H1 (cell line): ENCODE data around the gene HDAC7. TPM values are rescaled to one million over a fixed set of nuclear protein-coding genes. Genes with fewer than 3 reads are reported as not detected.

Source experiments
- CTCF ChIA-PET: fragments of 300-600 bp; sonication (Branson Sonifier 250); formaldehyde crosslinking; loops from one replicate; lab custom pipeline; 2021; ENCODE audit not compliant: partially characterized antibody; lab: Charles Lee
- POLR2A ChIA-PET: fragments of 300-600 bp; sonication (Branson Sonifier 250); formaldehyde crosslinking; loops from one replicate; lab custom pipeline; 2021; ENCODE audit warnings: inconsistent platforms; ENCODE audit not compliant: partially characterized antibody; lab: Charles Lee
- DNase-seq, 2 experiments: peaks; one replicate each; pipeline versions ENCODE4 v3.0.0 to v3.0.0-alpha.2; 2010 to 2022; ENCODE audit warnings: low spot score in 2 of 2, low read depth in 1 of 2, mixed read lengths in 1 of 2
- FAIRE-seq: peaks from 2 replicates; lab custom pipeline; 2011; peaks lifted over from hg19 to GRCh38; lab: Jason Lieb, UNC
- H2AFZ ChIP-seq: 2 replicates; pipeline ENCODE4 v1.8.1; 2012; ENCODE audit warnings: low read length, inconsistent platforms
- H2AK5ac ChIP-seq: 2 replicates; pipeline ENCODE4 v1.6.1; 2013; ENCODE audit warnings: low read depth, low read length
- H2BK120ac ChIP-seq: replicated peaks from 2 replicates; pipeline ENCODE3; 2013; ENCODE audit warnings: low read depth, low read length, inconsistent platforms
- H2BK12ac ChIP-seq: 2 replicates; pipeline ENCODE4 v1.6.1; 2013; ENCODE audit warnings: low read depth, low read length
- H2BK15ac ChIP-seq: 2 replicates; pipeline ENCODE4 v1.6.1; 2013; ENCODE audit warnings: low read length
- H2BK20ac ChIP-seq: 2 replicates; pipeline ENCODE4 v1.6.1; 2013; ENCODE audit warnings: low read length
- H2BK5ac ChIP-seq: 2 replicates; pipeline ENCODE4 v1.6.1; 2013; ENCODE audit warnings: low read depth, low read length
- H3K14ac ChIP-seq: 2 replicates; pipeline ENCODE4 v1.6.1; 2013; ENCODE audit warnings: inconsistent platforms; ENCODE audit not compliant: insufficient read length
- H3K18ac ChIP-seq: 2 replicates; pipeline ENCODE4 v1.6.1; 2013; ENCODE audit warnings: low read length; ENCODE audit errors: extremely low read depth
- H3K23ac ChIP-seq: 2 replicates; pipeline ENCODE4 v1.6.1; 2013; ENCODE audit warnings: inconsistent platforms; ENCODE audit not compliant: insufficient read length
- H3K23me2 ChIP-seq: 2 replicates; pipeline ENCODE4 v1.6.1; 2013; ENCODE audit warnings: low read depth, low read length
- H3K27ac ChIP-seq: 2 replicates; pipeline ENCODE4 v1.6.1; 2011; ENCODE audit warnings: low read depth, low read length, inconsistent platforms
- H3K27me3 ChIP-seq, 4 experiments: replicated peaks in 1 of 4; 1 replicate in 1 of 4; 2 replicates in 3 of 4; pipeline versions ENCODE4 v1.6.1 to v1.8.1; 2011 to 2013; ENCODE audit warnings: low read length in 3 of 4, mild to moderate bottlenecking in 3 of 4, inconsistent platforms in 2 of 4, mixed read lengths in 2 of 4, moderate library complexity in 1 of 4; ENCODE audit not compliant: control insufficient read depth in 3 of 4, insufficient read depth in 3 of 4; ENCODE audit errors: extremely low read depth in 1 of 4
- H3K36me3 ChIP-seq, 4 experiments: 2 replicates each; pipeline versions ENCODE4 v1.6.1 to v1.8.1; 2011 to 2013; ENCODE audit warnings: mild to moderate bottlenecking in 4 of 4, low read length in 3 of 4, moderate library complexity in 2 of 4, control low read depth in 1 of 4, inconsistent platforms in 1 of 4; ENCODE audit not compliant: insufficient read depth in 4 of 4, control insufficient read depth in 2 of 4
- H3K4ac ChIP-seq: replicated peaks from 2 replicates; pipeline ENCODE3; 2013; ENCODE audit warnings: low read length, low read depth, mixed read lengths, inconsistent platforms; ENCODE audit not compliant: insufficient read length
- H3K4me1 ChIP-seq, 4 experiments: replicated peaks in 1 of 4; 1 replicate in 1 of 4; 2 replicates in 3 of 4; pipeline versions ENCODE4 v1.6.1 to v1.8.1; 2011 to 2013; ENCODE audit warnings: low read length in 3 of 4, inconsistent platforms in 2 of 4, mixed read lengths in 1 of 4; ENCODE audit not compliant: insufficient read depth in 4 of 4, control insufficient read depth in 3 of 4
- H3K4me2 ChIP-seq, 2 experiments: 2 replicates each; pipeline versions ENCODE4 v1.6.1 to v1.8.1; 2011 to 2013; ENCODE audit warnings: low read depth in 2 of 2, low read length in 2 of 2, control low read depth in 1 of 2, inconsistent platforms in 1 of 2, mild to moderate bottlenecking in 1 of 2; ENCODE audit not compliant: insufficient read depth in 1 of 2
- H3K4me3 ChIP-seq, 4 experiments: fragments of 200-600, 300-600 bp in 1 of 4; sonication (generic), shearing (Covaris generic), sonication (Bioruptor Twin) in 1 of 4; 2 replicates each; pipeline versions ENCODE4 v1.5.1 to v1.8.1; 2011 to 2016; ENCODE audit warnings: low read length in 4 of 4, low read depth in 3 of 4, control low read depth in 2 of 4, inconsistent platforms in 2 of 4, mild to moderate bottlenecking in 2 of 4, mixed read lengths in 1 of 4, moderate library complexity in 1 of 4; ENCODE audit not compliant: insufficient read depth in 2 of 4; ENCODE audit errors: extremely low read depth in 1 of 4
- H3K56ac ChIP-seq: replicated peaks from 2 replicates; pipeline ENCODE3; 2013; ENCODE audit warnings: low read depth, mild to moderate bottlenecking, mixed read lengths, low read length, inconsistent platforms; ENCODE audit not compliant: insufficient read length
- H3K79me1 ChIP-seq: 2 replicates; pipeline ENCODE4 v1.6.1; 2013; ENCODE audit warnings: low read depth, low read length, control low read depth
- H3K79me2 ChIP-seq, 2 experiments: 2 replicates each; pipeline versions ENCODE4 v1.6.1 to v1.8.1; 2012 to 2013; ENCODE audit warnings: low read length in 2 of 2, mild to moderate bottlenecking in 2 of 2, inconsistent platforms in 1 of 2; ENCODE audit not compliant: insufficient read depth in 2 of 2, control insufficient read depth in 1 of 2
- H3K9ac ChIP-seq, 4 experiments: replicated peaks in 1 of 4; 1 replicate in 1 of 4; 2 replicates in 3 of 4; pipeline versions ENCODE4 v1.6.1 to v1.8.1; 2011 to 2013; ENCODE audit warnings: low read depth in 3 of 4, low read length in 3 of 4, control low read depth in 2 of 4, mild to moderate bottlenecking in 2 of 4, moderate library complexity in 2 of 4, inconsistent platforms in 1 of 4; ENCODE audit errors: extremely low read depth in 1 of 4
- H3K9me3 ChIP-seq, 2 experiments: 2 replicates each; pipeline versions ENCODE4 v1.6.1 to v1.8.1; 2012 to 2013; ENCODE audit warnings: mild to moderate bottlenecking in 2 of 2, moderate library complexity in 2 of 2, control low read depth in 1 of 2, inconsistent platforms in 1 of 2, low read depth in 1 of 2, low read length in 1 of 2, mixed read lengths in 1 of 2; ENCODE audit not compliant: insufficient read depth in 2 of 2
- H4K20me1 ChIP-seq, 2 experiments: replicated peaks in 1 of 2; 2 replicates each; pipeline versions ENCODE3 to v1.8.1; 2011 to 2013; ENCODE audit warnings: inconsistent platforms in 2 of 2, low read length in 2 of 2, mild to moderate bottlenecking in 1 of 2; ENCODE audit not compliant: insufficient read depth in 2 of 2, control insufficient read depth in 1 of 2
- H4K5ac ChIP-seq: 2 replicates; pipeline ENCODE4 v1.6.1; 2013; ENCODE audit warnings: low read length, low read depth, mixed read lengths, inconsistent platforms; ENCODE audit not compliant: insufficient read length
- H4K8ac ChIP-seq: 2 replicates; pipeline ENCODE4 v1.8.0; 2013; ENCODE audit warnings: mild to moderate bottlenecking, moderate library complexity, low read length, inconsistent platforms; ENCODE audit not compliant: insufficient read depth; ENCODE audit errors: extremely low read depth
- H4K91ac ChIP-seq: replicated peaks from 2 replicates; pipeline ENCODE3; 2013; ENCODE audit warnings: low read length, mixed read lengths, inconsistent platforms; ENCODE audit not compliant: insufficient read length
- BCL11A ChIP-seq, 2 experiments: IDR thresholded peaks; one replicate each; pipeline ENCODE4 v1.6.1; 2011; ENCODE audit warnings: low read depth in 2 of 2, low read length in 2 of 2, mild to moderate bottlenecking in 2 of 2
- SIN3A ChIP-seq, 2 experiments: IDR thresholded peaks in 1 of 2; conservative IDR thresholded peaks in 1 of 2; 2 replicates each; pipeline ENCODE4 v1.6.1; 2011 to 2012; ENCODE audit warnings: low read length in 2 of 2, improper control_type of control experiment in 1 of 2, low read depth in 1 of 2, mild to moderate bottlenecking in 1 of 2
- TAF1 ChIP-seq: IDR thresholded peaks from 2 replicates; pipeline ENCODE4 v1.6.1; 2011; ENCODE audit warnings: mild to moderate bottlenecking, low read depth, low read length
- TBP ChIP-seq: IDR thresholded peaks from 2 replicates; pipeline ENCODE4 v1.6.1; 2011; ENCODE audit warnings: low read depth, low read length, improper control_type of control experiment
- TEAD4 ChIP-seq: IDR thresholded peaks from 2 replicates; pipeline ENCODE4 v1.6.1; 2012; ENCODE audit warnings: low read depth, low read length, inconsistent platforms, mixed read lengths
- YY1 ChIP-seq: IDR thresholded peaks from 2 replicates; pipeline ENCODE4 v1.6.1; 2011; ENCODE audit warnings: low read depth, mild to moderate bottlenecking, low read length
- ZNF274 ChIP-seq: IDR thresholded peaks from 2 replicates; pipeline ENCODE4 v1.7.0; 2012; ENCODE audit warnings: low read length, borderline replicate concordance; ENCODE audit errors: extremely low read depth
- WGBS, 2 experiments: shearing (Covaris generic) in 1 of 2; methylation state at CpG; one replicate each; pipeline versions ENCODE4 v1.1.6 to v1.1.7; 2013 to 2015; ENCODE audit warnings: low lambda C conversion rate in 2 of 2, mixed read lengths in 2 of 2, inconsistent platforms in 1 of 2, low coverage in 1 of 2, missing lambda C conversion rate in 1 of 2; ENCODE audit not compliant: insufficient replicate concordance in 2 of 2, insufficient coverage in 1 of 2, insufficient read length in 1 of 2; ENCODE audit errors: extremely low coverage in 1 of 2, missing lambda C conversion rate in 1 of 2; 5-methylcytosine and 5-hydroxymethylcytosine counted together
- polyA plus RNA-seq, 7 experiments: library from polyadenylated mRNA; depleted of rRNA in 3 of 7; stranded (reverse) in 5 of 7; unstranded in 2 of 7; fragments of >200 nt in 5 of 7; fragments of 200-250 nt in 2 of 7; gene quantifications; 1 replicate in 5 of 7; 2 replicates in 1 of 7; 4 replicates in 1 of 7; pipeline versions ENCODE4 v1.2.1 to v1.2.3, GENCODE V29; 2011 to 2013; ENCODE audit warnings: missing spikeins in 2 of 7, mixed read lengths in 2 of 7
- total RNA-seq: library from RNA; stranded (reverse); fragmentation: NEBNext Ultra II Directional; extraction: Animal tissue kit (Norgen Biotek cat#: 25700); gene quantifications from 2 replicates; pipeline ENCODE4 v1.2.1, GENCODE V29; 2021
- TF ChIP-seq, protein P1 (sequence below): IDR thresholded peaks from 2 replicates; pipeline ENCODE4 v1.6.1; 2011; ENCODE audit warnings: low read length, improper control_type of control experiment

The HDAC7 gene
- total and polyA plus RNA-seq, 2 of the 8 experiments (the other 6 are each of a cell fraction or from before 2014, with no cell fraction given) = 25.5 to 84.9 TPM

DNA sequence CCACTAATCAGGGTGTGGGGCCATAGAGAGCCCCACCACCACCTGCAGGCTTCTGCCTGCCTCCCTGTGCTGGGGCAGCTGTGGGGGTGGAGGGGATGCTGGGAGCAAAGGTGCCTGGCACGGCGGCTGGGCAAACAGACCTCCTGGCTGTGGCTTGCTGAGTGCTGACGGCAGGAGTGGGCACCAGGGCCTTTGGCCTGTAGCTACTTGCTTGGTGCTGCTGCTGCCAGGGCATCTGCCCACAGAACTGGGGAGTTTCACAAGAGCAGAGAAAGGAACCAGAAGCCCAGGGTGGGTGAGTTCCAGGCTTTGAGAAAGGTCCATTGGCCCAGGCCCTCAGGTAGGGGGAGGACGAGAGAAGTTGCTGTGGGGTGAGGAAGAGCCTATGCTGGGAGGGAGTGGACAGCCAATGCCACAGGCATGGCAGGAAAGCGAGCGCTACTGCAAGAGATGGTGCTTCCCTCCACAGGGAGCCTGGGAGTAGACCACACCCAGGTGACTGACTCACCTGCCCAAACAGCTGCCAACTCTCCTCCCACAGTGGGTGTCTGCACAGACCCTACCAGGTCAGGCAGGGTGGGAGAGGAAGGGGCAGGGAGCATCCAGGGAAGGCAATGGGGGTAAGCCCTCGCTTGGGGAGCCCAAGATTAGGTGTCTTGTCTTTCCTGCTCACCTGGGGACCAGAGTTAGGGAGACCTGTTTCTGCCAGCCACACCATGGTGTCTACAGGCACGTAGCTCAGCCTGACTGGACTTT, 39.0 kb upstream of the HDAC7 start:
- no peak overlapping the region for H2AK5ac ChIP-seq
- no peak overlapping the region for H2BK5ac ChIP-seq
- H3K79me2 ChIP-seq = no peaks in the 10 kb centered on the region
- no peak overlapping the region for H3K56ac ChIP-seq
- H3K18ac ChIP-seq = no peak overlapping the region
- H4K5ac ChIP-seq = no peak overlapping the region
- H3K23me2 ChIP-seq = no peaks in the 10 kb centered on the region
- H3K4me3 ChIP-seq = no peak overlapping the region
- H4K8ac ChIP-seq = no peak overlapping the region
- H2AFZ ChIP-seq = no peak overlapping the region
- H2BK12ac ChIP-seq = no peak overlapping the region
- WGBS, 2 experiments = 82% methylated on average over 8 of the region's 8 CpGs; no CpG with 5 or more reads in 1 of the 2 experiments
- POLR2A ChIA-PET = no interaction called here
- no peaks in the 10 kb centered on the region for H3K27me3 ChIP-seq
- H3K4me1 ChIP-seq = no peaks in the 10 kb centered on the region
- H2BK120ac ChIP-seq = no peak overlapping the region
- no peak overlapping the region for H3K4me2 ChIP-seq
- no peak overlapping the region for H3K23ac ChIP-seq
- no peaks in the 10 kb centered on the region for H3K9me3 ChIP-seq
- H3K79me1 ChIP-seq = no peaks in the 10 kb centered on the region
- FAIRE-seq (no peak), DNase-seq (no peak)
- H3K27ac ChIP-seq = no peak overlapping the region
- H2BK15ac ChIP-seq = 0 out of 2 replicates have a peak overlapping the region, but pooled peaks have one; percentile 72
- H4K91ac ChIP-seq = no peak overlapping the region
- TF ChIP-seq BCL11A (IDR thresholded peaks at IDR 0.05; ENCODE audit: low read depth in 2 of 2, low read length in 2 of 2) = no peak
- TF ChIP-seq SIN3A (conservative IDR thresholded peaks at IDR 0.05 in 1 of 2, IDR thresholded peaks at IDR 0.05 in 1 of 2; ENCODE audit: low read depth in 1 of 2, low read length in 2 of 2) = no peak
- TF ChIP-seq TAF1 = no peak
- TF ChIP-seq, protein P1, sequence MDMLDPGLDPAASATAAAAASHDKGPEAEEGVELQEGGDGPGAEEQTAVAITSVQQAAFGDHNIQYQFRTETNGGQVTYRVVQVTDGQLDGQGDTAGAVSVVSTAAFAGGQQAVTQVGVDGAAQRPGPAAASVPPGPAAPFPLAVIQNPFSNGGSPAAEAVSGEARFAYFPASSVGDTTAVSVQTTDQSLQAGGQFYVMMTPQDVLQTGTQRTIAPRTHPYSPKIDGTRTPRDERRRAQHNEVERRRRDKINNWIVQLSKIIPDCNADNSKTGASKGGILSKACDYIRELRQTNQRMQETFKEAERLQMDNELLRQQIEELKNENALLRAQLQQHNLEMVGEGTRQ = no peak
- TF ChIP-seq TEAD4 = no peak
- no peak for TF ChIP-seq ZNF274
- no peak for TF ChIP-seq YY1
- TF ChIP-seq TBP = no peak
- no peak overlapping the region for H3K14ac ChIP-seq
- H3K4ac ChIP-seq = no peak overlapping the region
- CTCF ChIA-PET = interaction anchor here (0.8 to 4.2 kb wide), 6 partner anchors 11 to 91 kb away, joined by 3 to 19 read pairs (median 4); no protein-coding TSS in a partner anchor
- no peaks in the 10 kb centered on the region for H3K36me3 ChIP-seq
- no peak overlapping the region for H3K9ac ChIP-seq
- no peak overlapping the region for H2BK20ac ChIP-seq
- no peaks in the 10 kb centered on the region for H4K20me1 ChIP-seq
